GM12875 (cell line): ENCODE results near the gene MEF2D.

Source experiments
- H3K4me3 ChIP-seq: one replicate; pipeline ENCODE4 v1.5.1; 2011; ENCODE audit warnings: low read depth, low read length, control low read depth
- TF ChIP-seq, protein P1 (sequence below): IDR thresholded peaks from 2 replicates; pipeline ENCODE4 v1.5.1; 2011; ENCODE audit warnings: low read depth, mild to moderate bottlenecking, control low read depth, inconsistent platforms, low read length, moderate library complexity, borderline replicate concordance; ENCODE audit not compliant: insufficient read depth

The MEF2D gene

DNA sequence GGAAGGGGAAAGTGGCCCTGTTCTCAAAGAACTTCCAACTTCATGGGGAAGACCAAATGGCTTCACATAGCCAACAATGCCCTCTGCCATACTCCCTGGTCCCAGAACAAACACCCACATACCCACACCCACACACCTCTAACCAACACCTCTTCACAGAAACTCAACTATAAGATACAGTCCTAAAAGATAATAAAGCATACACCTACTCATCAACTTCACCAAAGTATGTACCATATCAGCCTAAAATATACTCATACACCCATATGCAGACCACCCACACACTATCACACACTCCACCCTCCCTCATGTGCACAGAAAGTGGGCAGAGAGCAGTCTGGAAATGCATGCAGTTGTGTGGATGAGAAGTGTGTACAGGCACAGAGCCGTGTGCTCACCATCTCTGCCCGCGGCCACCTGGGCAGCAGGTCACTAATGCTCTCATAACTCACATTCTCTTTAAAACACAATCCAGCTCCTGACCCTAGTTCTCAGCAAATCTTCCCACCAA lies 44.1 kb upstream of the MEF2D start:
- H3K4me3 ChIP-seq = no peak overlapping the region
- TF ChIP-seq, protein P1, sequence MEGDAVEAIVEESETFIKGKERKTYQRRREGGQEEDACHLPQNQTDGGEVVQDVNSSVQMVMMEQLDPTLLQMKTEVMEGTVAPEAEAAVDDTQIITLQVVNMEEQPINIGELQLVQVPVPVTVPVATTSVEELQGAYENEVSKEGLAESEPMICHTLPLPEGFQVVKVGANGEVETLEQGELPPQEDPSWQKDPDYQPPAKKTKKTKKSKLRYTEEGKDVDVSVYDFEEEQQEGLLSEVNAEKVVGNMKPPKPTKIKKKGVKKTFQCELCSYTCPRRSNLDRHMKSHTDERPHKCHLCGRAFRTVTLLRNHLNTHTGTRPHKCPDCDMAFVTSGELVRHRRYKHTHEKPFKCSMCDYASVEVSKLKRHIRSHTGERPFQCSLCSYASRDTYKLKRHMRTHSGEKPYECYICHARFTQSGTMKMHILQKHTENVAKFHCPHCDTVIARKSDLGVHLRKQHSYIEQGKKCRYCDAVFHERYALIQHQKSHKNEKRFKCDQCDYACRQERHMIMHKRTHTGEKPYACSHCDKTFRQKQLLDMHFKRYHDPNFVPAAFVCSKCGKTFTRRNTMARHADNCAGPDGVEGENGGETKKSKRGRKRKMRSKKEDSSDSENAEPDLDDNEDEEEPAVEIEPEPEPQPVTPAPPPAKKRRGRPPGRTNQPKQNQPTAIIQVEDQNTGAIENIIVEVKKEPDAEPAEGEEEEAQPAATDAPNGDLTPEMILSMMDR = no peak

DNA sequence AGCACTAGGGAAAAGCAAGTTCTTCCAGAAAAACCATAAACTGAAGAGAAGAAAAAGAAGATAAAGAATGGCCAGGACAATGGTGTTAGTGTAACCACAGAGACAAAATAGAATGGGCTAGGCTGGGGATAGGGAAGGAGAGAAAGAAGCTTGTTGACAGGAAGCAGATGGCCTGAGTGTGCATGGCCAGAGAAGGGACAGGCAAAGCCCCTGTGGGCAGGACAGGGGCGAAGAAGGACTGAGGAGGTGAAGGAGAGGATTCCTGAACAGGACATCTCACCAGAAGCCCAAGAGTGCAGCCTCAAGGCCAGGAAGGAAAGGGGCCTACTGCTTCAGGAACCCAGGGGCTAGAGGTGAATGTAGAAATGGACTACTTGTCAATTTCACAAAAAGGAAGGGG lies 42.5 kb upstream of the MEF2D start:
- TF ChIP-seq, protein P1 = no peak
- H3K4me3 ChIP-seq = no peak overlapping the region

GRCh38 chr1:156540955-156541354 lies 40.4 kb upstream of the MEF2D start:
- H3K4me3 ChIP-seq = no peak overlapping the region
- TF ChIP-seq, protein P1 = no peak

- no peak overlapping the region for H3K4me3 ChIP-seq
- TF ChIP-seq, protein P1 = no peak
Measured at GRCh38 chr1:156539818-156540355, 39.3 kb upstream of the MEF2D start.

- TF ChIP-seq, protein P1 = no peak
Measured at GRCh38 chr1:156538711-156539440, 38.3 kb upstream of the MEF2D start.

DNA sequence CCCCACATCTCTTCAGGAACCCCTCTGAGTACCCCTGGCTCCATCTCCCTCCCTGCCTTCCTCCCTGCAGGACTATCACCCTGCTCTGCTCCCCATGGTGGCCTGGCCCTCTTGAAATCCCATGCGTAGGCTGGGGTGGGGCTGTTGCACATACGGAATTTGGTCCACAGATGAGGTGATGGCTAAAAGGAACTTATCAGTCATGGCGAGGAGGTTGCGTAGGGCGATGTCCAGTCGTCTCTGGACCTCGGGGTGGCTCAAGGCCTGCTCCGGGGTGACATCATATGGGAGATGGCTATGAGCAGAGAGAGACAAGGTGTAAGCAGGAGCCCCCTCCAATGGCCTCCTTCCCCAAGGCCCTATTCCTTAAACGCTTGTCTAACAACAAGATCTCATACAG lies 36.5 kb upstream of the MEF2D start:
- TF ChIP-seq, protein P1 = no peak
- H3K4me3 ChIP-seq = no peak overlapping the region

More at GRCh38 chr1:156538711-156539440, 38.3 kb upstream of the MEF2D start:
- H3K4me3 ChIP-seq = no peak overlapping the region
